ENCODE results near the gene EML4.
"Not testable (repeated sequence)": the region's sequence is repeated elsewhere in the genome, so short reads cannot be mapped to it uniquely, and the experiment has no call there.

The EML4 gene

GRCh38 chr2:42361728-42362283 is 192.7 kb downstream of the EML4 start:
- no peak for DNase-seq

- DNase-seq, result no peak
Measured at GRCh38 chr2:42363413-42363812, 194.3 kb downstream of the EML4 start.

DNA sequence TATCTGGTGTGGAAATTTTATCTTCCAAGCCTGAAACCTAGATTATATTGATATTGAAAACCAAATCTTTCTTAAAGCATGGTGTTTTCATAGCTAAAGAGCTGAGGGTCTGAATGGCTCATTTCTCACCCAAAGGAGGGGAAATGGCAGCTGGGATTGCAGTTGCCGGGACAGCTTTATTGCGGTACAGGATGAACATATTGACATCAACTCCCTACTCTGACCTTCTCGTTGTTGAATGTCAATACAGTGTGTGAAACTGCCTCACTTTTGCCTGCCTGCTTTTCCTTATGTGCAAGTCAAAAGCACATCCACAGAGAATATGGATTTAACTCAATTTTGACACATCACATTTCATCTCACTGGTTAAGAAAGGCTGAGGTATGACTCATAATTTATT is 195.5 kb downstream of the EML4 start:
- DNase-seq, result no peak

DNA sequence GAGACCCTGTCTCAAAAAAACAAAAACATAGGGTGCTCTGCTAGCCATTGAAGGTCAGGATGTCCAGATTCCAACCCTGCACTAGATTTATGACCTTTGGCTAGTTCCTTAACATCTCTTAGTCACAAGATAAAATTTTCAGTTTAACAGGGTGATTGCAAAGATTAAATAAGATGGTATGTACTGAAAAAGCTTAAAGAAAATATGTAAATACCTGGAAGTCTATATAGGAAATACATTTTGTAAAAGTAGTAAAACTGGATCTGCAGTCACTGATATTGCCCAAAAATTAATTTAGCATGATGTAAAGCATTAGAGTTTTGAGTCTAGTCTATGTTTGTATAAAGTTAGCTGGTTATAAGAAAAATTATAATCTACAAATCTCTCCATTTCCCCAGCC is 197.3 kb downstream of the EML4 start:
- DNase-seq, result no peak

DNA sequence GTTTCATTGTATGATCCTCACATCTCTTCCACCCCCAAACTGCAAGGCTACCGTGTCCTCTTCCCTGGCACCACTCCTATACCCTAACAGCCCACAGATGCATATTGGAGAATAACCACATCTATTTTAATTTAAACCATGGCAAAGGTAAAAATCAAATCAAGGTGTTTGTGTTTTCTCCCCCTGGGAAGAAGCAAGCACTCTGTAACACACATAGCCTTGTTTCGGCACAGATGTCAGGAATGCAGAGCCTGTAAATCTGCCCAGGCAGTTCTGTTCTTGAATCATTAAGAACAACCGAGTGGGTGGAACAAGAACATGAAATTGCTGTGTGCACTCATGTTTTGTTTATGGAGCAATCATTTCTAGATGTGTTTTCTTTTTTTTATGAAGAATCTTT is 198.7 kb downstream of the EML4 start:
- DNase-seq, result no peak

- peak; percentile 60 for DNase-seq
Measured at GRCh38 chr2:42368817-42369531, 199.8 kb downstream of the EML4 start.

DNA sequence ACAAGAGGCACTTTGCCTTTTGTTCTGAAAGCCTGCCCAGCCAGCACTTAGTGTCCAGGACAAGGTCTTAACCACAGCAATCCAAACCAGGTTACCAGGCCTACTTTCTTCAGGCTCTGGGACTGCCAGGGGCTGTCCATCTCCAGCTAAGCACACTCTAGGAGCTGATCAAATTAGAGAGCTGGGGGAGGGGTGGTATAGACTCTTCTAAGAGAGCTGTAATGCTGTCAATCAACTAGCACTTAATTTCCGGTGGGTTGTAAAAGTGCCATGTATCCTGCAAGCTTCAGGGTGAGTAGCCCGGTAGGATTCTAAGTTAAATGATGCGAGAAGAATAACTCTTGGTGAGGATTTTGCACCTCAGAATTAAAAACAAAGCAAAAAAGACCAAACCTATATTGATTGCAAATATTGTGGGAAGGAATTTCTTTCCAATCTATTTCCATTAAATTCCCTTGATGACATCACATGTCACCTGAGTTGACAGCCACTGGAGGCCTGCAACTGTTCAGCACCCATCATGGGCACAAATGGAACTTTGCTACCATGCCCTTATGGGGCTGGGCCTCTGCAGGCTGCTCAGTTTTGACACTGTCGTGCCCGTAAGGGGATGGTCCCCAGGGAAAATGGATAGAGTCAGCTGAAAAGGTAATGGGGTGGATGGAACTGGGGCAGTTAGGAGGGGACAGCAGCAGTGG is 200.5 kb downstream of the EML4 start:
- DNase-seq, result peak; percentile 29

- peak; percentile 79 for DNase-seq
Measured at GRCh38 chr2:42371611-42372473, 202.7 kb downstream of the EML4 start.

- DNase-seq, result no peak
Measured at GRCh38 chr2:42372474-42373200, 203.5 kb downstream of the EML4 start.

DNA sequence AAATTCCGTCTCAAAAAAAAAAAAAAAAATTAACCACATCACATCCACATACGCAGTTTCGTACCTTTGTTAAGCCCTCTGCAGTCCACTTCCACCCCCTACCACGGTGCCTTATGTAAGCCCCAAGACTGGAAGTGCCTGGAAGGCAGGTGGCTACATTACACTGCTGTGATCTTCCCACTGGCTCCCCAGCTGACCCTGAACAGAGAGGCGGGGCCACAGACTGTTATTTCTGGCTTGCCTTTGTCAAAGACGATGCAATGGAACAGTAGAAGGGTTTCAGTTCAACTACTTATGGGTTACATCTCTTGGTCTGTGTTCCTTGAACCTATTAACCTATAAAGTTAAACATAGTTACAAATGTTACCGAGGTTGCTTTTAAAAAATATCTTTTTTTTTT is 207.6 kb downstream of the EML4 start:
- no peak for DNase-seq

DNA sequence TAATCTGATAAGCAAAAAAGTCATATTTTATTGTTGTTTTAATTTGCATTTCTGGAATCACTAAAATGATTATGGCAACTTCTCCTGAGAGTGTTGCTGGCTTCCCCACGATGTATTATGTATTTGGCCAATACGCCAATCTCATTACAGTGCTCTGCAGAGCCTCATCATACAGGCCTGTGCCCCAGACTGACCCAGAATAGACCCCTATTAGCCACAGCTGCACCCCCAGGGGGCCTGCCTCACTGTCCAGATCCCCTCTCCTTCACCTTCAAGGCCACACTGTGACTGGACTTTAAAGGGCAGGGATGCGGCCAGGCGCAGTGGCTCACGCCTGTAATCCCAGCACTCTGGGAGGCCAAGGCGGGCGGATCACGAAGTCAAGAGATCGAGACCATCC is 209.3 kb downstream of the EML4 start:
- no peak for DNase-seq

- DNase-seq, result not testable (repeated sequence)
Measured at GRCh38 chr2:42380026-42380425, 210.9 kb downstream of the EML4 start.

DNA sequence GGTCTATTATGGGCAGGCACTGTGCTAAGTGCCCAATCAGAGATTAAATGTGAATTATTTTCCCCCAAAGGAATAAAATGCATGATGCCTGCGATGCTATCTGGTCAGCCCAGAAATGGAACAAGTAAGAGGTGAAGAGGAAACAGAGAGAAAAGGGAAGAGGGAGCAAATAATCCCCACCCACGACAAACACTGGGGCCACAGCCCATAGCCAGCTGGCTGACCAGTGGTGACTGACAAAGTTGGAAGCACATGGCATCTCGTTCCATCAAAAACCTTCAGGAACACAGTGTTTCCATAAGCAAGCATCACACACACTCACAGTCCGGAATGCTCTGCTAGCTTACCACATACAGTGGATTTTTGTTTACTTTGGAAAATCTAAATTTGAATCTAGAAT is 213.0 kb downstream of the EML4 start:
- no peak for DNase-seq

Data from NCI-H146 (cell line).